Measurements from ENCODE around the gene SUN2. TPM values are rescaled to one million over a fixed set of nuclear protein-coding genes. Genes with fewer than 3 reads are reported as not detected.

SUN2 gene
- total and polyA plus RNA-seq, 9 donors: 21.2 to 311 (median 181) TPM

DNA sequence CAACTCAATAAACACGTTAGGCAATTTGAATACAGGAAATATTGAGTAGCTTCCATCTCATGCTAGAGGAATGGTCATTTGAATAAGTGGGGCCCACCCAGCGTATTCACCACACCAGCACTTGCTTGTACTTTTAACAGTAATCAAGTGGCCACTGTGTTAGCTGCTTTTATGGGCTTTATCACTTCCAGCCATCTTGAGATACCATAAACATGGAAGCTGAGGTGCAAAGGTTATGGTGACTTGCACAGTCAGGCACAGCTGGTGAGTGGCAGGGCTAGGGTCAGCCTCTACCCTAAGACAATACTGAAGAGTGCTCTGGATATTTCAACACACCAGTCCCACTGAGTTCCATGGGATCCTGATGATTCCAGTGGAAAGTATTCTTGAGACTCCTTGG, 61.7 kb downstream of the SUN2 start:
- intact Hi-C loops (cut with DNase I): no loop called here
- WGBS, 3 donors: 79 to 87% (median 82%) methylated on average over 2 of the region's 2 CpGs

DNA sequence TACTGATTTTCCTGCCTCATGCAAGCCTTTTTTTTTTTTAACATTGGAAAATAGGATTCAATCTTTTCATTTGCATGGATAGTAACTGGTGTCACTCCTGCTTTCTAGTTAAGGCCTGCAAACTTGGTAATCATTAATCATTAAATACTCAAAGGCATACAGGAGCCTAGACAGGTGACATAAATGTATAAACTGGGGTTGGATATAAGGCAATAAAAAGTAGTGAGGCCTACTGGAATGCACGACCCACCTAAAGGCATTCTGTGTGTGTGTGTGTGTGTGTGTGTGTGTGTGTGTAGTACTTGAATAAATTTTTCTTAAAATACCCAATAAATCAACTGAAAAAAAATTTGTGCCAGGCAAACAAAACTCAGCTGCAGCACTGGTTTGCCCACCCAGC, 66.1 kb downstream of the SUN2 start:
- Histone ChIP-seq H3K4me3 (no peak overlapping the region), H3K27ac (no peak overlapping the region), H3K4me1 (ENCODE audit: insufficient read depth) (peaks cover 1% of the 10 kb centered on the region), H3K36me3 (no peaks in the 10 kb centered on the region), H3K9me3 (no peaks in the 10 kb centered on the region), H3K27me3 (no peaks in the 10 kb centered on the region)
- TF ChIP-seq POLR2A (IDR thresholded peaks at IDR 0.05): no peak
- TF ChIP-seq EP300 (IDR thresholded peaks at IDR 0.05): no peak
- TF ChIP-seq, protein P1, sequence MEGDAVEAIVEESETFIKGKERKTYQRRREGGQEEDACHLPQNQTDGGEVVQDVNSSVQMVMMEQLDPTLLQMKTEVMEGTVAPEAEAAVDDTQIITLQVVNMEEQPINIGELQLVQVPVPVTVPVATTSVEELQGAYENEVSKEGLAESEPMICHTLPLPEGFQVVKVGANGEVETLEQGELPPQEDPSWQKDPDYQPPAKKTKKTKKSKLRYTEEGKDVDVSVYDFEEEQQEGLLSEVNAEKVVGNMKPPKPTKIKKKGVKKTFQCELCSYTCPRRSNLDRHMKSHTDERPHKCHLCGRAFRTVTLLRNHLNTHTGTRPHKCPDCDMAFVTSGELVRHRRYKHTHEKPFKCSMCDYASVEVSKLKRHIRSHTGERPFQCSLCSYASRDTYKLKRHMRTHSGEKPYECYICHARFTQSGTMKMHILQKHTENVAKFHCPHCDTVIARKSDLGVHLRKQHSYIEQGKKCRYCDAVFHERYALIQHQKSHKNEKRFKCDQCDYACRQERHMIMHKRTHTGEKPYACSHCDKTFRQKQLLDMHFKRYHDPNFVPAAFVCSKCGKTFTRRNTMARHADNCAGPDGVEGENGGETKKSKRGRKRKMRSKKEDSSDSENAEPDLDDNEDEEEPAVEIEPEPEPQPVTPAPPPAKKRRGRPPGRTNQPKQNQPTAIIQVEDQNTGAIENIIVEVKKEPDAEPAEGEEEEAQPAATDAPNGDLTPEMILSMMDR (IDR thresholded peaks at IDR 0.05): no peak
- intact Hi-C loops (cut with DNase I): no loop called here
- 53 to 71% (median 62%) methylated on average over 1 of the region's 1 CpG for WGBS, 3 donors
- DNase-seq: no peak

More for the DNA sequence above, 61.7 kb downstream of the SUN2 start:
- Histone ChIP-seq H3K9me3 (no peaks in the 10 kb centered on the region), H3K27me3 (no peaks in the 10 kb centered on the region), H3K27ac (no peak overlapping the region), H3K4me1 (ENCODE audit: insufficient read depth) (peaks cover 11% of the 10 kb centered on the region), H3K36me3 (no peaks in the 10 kb centered on the region), H3K4me3 (no peak overlapping the region)
- no peak for TF ChIP-seq POLR2A (IDR thresholded peaks at IDR 0.05)
- TF ChIP-seq EP300 (IDR thresholded peaks at IDR 0.05): no peak
- TF ChIP-seq, protein P1 (IDR thresholded peaks at IDR 0.05): no peak
- no peak for DNase-seq

DNA sequence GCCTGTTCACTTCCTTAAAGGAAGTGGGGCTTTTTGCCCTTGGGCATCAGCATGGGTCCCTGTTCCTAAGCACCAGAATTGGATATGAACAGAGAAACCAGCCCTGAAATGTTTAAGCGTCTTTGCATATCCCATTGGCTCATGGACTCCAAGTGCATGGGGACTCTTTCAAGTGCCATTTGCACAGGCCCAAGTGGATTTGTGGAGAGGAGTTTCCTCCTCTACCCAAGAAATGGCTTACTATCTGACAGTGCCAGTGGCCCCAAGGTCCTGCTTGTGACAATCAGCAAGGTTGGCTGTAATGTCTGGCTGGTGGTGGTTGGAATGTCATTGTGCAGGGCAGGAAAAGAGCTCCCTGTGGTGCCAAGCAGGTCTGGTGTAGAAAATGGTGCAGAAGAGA, 70.0 kb downstream of the SUN2 start:
- H3K36me3 ChIP-seq: no peaks in the 10 kb centered on the region

DNA sequence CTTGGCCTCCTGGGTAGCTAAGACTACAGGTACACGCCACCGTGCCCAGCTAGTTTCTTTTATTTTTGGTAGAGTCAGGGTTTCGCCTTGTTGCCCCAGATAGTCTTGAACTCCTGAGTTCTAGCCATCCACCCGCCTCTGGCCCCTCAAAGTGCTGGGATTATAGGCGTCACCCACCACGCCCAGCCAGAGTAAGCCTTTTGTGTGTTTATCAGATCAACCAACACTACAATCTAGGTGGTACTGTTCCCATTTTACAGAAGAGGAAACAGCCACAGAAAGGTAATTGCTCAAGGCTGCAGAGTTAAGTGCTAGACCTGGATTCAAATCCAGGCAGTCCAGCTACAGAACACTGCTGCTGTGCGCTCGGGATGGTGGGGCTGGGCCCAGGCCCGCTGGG, 70.9 kb downstream of the SUN2 start:
- Histone ChIP-seq H3K36me3 (no peaks in the 10 kb centered on the region), H3K27ac (no peak overlapping the region)
- intact Hi-C loops (cut with DNase I): no loop called here

More for the DNA sequence above, 70.0 kb downstream of the SUN2 start:
- no peak overlapping the region for H3K27ac ChIP-seq
- DNase-seq: no peak
- TF ChIP-seq EP300 (IDR thresholded peaks at IDR 0.05) (no peak), POLR2A (IDR thresholded peaks at IDR 0.05) (no peak)
- TF ChIP-seq, protein P1 (IDR thresholded peaks at IDR 0.05): no peak
- H3K9me3 ChIP-seq: no peaks in the 10 kb centered on the region
- intact Hi-C loops (cut with DNase I): no loop called here
- WGBS, 3 donors: 71 to 88% (median 86%) methylated on average over 1 of the region's 1 CpG
- H3K27me3 ChIP-seq: no peaks in the 10 kb centered on the region
- no peak overlapping the region for H3K4me3 ChIP-seq
- peaks cover 4% of the 10 kb centered on the region for H3K4me1 ChIP-seq (ENCODE audit: insufficient read depth)

More for the DNA sequence above, 70.9 kb downstream of the SUN2 start:
- H3K9me3 ChIP-seq: no peaks in the 10 kb centered on the region
- H3K27me3 ChIP-seq: no peaks in the 10 kb centered on the region
- no peak overlapping the region for H3K4me3 ChIP-seq
- peaks cover 4% of the 10 kb centered on the region for H3K4me1 ChIP-seq (ENCODE audit: insufficient read depth)
- 90 to 92% (median 92%) methylated on average over 9 of the region's 9 CpGs for WGBS, 3 donors
- no peak for DNase-seq
- TF ChIP-seq, protein P1 (IDR thresholded peaks at IDR 0.05): no peak
- TF ChIP-seq EP300 (IDR thresholded peaks at IDR 0.05) (no peak), POLR2A (IDR thresholded peaks at IDR 0.05) (no peak)

Small RNA genes lying within 50 kb of the gene (small RNA-seq; reads per million reads assigned to genes)
- not detected for gene AL021707.8

Other genes with a start within 250 kb of the SUN2 start
- gene DDX17, start 249.7 kb downstream of the SUN2 start, total RNA-seq: 100 to 1,000 TPM; 435 to 602 (median 515) TPM
- gene DDX17, start 249.7 kb downstream of the SUN2 start, polyA plus RNA-seq: 100 to 1,000 TPM; 215 to 412 TPM
- 10 to 100 TPM in 1 of 7 donors, 1 to 10 TPM in 5, under 1 TPM in 1; 0.95 to 12.2 (median 2.1) TPM for gene DMC1, start 185.8 kb downstream of the SUN2 start, total RNA-seq
- 1 to 10 TPM in 1 of 2 donors, under 1 TPM in 1; 0.82 to 2.1 TPM for gene DMC1, start 185.8 kb downstream of the SUN2 start, polyA plus RNA-seq
- gene FAM227A, start 99.6 kb downstream of the SUN2 start, total RNA-seq: 1 to 10 TPM in 6 of 7 donors, under 1 TPM in 1; 1.00 to 7.4 (median 2.5) TPM
- under 1 TPM; 0.72 to 0.76 TPM for gene FAM227A, start 99.6 kb downstream of the SUN2 start, polyA plus RNA-seq
- 10 to 100 TPM; 15.5 to 45.2 (median 35.0) TPM for gene CBY1, start 99.4 kb downstream of the SUN2 start, total RNA-seq
- 10 to 100 TPM; 54.0 to 84.0 TPM for gene CBY1, start 99.4 kb downstream of the SUN2 start, polyA plus RNA-seq
- 10 to 100 TPM; 30.0 to 68.3 (median 57.7) TPM for gene TOMM22, start 74.0 kb downstream of the SUN2 start, total RNA-seq
- gene TOMM22, start 74.0 kb downstream of the SUN2 start, polyA plus RNA-seq: 10 to 100 TPM; 30.6 to 96.3 TPM
- gene JOSD1, start 55.1 kb downstream of the SUN2 start, total RNA-seq: 100 to 1,000 TPM in 1 of 7 donors, 10 to 100 TPM in 6; 43.1 to 138 (median 48.7) TPM
- 10 to 100 TPM; 33.6 to 55.2 TPM for gene JOSD1, start 55.1 kb downstream of the SUN2 start, polyA plus RNA-seq
- 10 to 100 TPM; 40.5 to 71.3 (median 62.3) TPM for gene GTPBP1, start 50.1 kb downstream of the SUN2 start, total RNA-seq
- 10 to 100 TPM; 16.9 to 29.8 TPM for gene GTPBP1, start 50.1 kb downstream of the SUN2 start, polyA plus RNA-seq
- 10 to 100 TPM; 12.1 to 26.4 (median 16.3) TPM for gene DNAL4, start 38.1 kb upstream of the SUN2 start, total RNA-seq
- gene DNAL4, start 38.1 kb upstream of the SUN2 start, polyA plus RNA-seq: 10 to 100 TPM; 12.2 to 23.5 TPM
- gene NPTXR, start 88.0 kb upstream of the SUN2 start, total RNA-seq: 10 to 100 TPM in 5 of 7 donors, 1 to 10 TPM in 2; 5.2 to 23.1 (median 15.4) TPM
- gene NPTXR, start 88.0 kb upstream of the SUN2 start, polyA plus RNA-seq: 1 to 10 TPM; 5.3 to 6.3 TPM
- 100 to 1,000 TPM in 5 of 7 donors, 10 to 100 TPM in 2; 32.7 to 175 (median 120) TPM for gene CBX6, start 116.2 kb upstream of the SUN2 start, total RNA-seq
- gene CBX6, start 116.2 kb upstream of the SUN2 start, polyA plus RNA-seq: 10 to 100 TPM; 22.6 to 26.4 TPM
- gene APOBEC3A, start 201.6 kb upstream of the SUN2 start, total RNA-seq: under 1 TPM in 3 of 7 donors, not detected in 4; 0.50 to 0.95 (median 0.64) TPM
- gene APOBEC3A, start 201.6 kb upstream of the SUN2 start, polyA plus RNA-seq: 1 to 10 TPM in 1 of 2 donors, under 1 TPM in 1; 0.10 to 1.2 TPM
- 1 to 10 TPM in 4 of 7 donors, under 1 TPM in 2, not detected in 1; 0.43 to 1.9 (median 1.4) TPM for gene APOBEC3B, start 226.3 kb upstream of the SUN2 start, total RNA-seq
- gene APOBEC3B, start 226.3 kb upstream of the SUN2 start, polyA plus RNA-seq: under 1 TPM; 0.70 to 0.98 TPM